Inferior parietal cortex (tissue), 1 donor: ENCODE data around the gene NUP54.

Source experiments
- DNase-seq: peaks from one replicate; pipeline ENCODE4 v3.0.0-alpha.2; 2016; ENCODE audit errors: extremely low spot score

The NUP54 gene

DNA sequence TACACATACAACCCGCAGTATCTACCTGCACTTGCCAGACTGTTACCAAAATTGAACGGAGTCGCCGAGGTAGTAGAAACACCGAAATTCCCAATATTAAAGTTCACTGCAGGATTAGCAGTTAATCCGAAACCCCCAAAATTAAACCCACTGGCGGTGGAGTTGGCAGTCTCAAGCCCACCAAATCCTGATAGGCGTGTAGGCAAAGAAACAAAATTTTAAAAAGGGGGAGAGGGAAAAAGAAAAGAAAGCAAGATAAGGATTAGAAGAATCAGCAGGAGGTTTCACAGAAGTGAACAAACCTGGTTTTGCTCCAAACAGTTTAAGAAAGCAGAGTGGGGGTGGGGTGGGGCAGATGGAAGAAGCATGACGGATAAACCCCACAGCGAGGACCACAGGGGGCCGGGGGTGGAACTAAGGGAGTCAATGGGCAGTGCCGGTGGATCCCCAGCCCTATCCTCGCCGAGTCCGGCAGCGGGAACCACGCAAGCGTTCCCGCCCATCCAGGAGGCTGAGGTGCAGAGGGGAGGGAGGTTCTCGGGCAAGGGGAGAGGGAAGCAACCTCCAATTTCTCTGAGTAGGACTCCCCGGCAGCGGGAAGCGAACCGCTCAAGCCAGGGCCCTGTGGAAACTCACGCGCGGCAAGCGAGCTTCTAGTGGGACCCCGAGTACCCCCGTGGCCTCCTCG, 599 bp downstream of the NUP54 start:
- peak; percentile 29 for DNase-seq

DNA sequence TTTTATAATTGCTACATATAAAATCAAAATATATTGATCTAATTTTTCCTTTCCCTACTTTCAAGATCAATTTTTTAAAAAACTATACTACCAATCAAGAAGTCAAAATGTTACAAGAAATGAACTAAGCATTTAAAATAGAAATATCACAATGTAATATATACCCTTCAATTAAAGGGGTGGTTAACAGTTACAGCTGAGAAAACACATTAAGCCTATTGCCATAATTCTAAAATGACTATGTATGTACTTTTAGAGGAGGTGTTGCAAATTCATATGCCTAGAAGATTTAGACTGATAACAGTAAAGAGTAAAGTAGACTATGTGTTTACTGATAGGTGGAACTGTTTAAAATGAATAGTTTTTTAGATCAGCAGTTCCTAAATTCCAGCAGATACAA, 3.7 kb downstream of the NUP54 start:
- DNase-seq, result no peak

DNA sequence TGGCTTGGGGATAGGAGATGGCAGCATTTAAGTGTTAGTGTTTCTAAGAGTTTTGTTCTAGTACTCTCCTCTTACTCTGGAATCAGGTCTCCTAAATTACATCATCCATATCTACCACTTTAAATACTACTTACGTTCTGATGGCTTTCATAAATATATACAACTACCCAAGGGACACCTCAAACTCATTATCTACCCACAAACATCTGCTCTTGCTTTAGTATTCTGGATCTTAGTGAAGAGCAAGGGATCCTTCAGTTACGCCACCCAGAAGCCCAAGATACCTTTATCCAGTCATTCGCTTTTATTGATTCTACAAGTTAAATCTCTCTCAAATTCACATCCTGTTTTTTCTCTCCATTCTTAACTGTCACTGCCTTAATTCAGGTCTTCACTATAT, 7.0 kb downstream of the NUP54 start:
- DNase-seq, result no peak

DNA sequence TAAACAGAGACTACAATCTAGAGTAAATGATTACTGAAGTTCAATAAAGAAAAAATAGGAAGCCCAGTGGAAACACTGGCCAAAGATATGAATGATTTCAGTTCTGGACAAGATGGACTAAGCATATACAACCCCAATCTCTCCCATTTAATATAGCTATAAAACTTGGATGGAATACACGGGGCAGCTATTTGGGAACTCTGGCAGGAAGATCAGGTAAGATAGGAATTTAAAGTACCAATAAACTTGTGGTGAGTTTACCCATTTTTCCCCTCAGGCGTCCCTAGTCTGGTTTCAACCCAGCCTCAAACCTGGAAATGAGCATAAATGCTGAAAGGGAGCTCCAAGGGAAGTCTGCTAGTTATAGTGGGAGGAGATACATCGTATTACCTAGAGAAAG, 20.4 kb downstream of the NUP54 start:
- no peak for DNase-seq

DNA sequence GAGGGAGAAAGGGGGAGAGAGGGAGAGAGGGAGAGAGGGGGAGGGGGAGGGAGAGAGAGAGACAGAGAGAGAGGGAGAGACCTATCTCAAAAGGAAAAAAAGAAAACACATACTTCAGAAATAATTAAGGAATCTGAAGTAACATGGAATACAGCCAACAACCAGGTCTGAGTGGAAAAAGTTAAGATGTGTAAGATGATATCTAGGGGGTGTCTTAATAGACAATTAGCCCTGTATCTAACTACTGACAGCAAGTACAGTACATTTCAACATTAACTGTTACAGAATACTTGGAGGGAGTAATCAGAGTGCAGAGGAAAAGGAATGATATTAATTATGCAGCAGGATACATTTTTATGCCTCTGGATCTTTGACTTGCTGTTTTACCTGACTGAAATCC, 22.4 kb downstream of the NUP54 start:
- DNase-seq, result no peak

DNA sequence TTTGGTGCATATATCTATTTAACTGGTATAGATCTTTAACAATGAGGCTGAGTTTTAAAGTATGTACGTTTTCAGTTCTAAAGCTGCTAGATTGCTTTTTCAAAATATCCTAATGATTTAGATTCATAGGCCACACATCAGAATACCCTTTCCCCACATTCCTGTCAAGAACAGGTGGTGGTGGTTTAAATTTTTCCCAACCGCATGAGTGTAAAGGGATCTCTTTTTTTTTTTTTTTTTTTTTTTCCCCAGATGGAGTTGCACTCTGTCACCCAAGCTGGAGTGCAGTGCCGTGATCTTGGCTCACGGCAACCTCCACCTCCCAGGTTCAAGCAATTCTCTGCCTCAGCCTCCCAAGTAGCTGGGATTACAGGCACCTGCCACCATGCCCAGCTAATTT, 28.0 kb downstream of the NUP54 start:
- no peak for DNase-seq

DNA sequence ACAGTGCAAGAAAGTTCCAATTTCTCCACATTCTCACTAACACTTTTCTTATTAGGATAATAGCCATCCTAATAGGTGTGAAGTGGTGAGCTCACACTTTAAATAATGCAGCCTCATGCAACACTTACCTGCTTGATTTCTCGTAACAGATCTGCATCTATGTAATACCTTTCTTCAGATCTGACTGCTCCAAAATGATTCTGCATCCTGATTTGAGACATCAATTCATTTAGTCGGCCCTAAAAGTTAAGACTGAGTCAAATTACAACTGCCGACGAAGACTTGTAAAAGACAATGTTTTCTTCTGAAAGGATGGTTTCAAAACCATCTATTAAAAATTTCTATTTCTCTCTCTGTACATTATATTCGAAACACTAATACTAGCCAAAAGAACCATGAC, 30.7 kb downstream of the NUP54 start:
- no peak for DNase-seq

DNA sequence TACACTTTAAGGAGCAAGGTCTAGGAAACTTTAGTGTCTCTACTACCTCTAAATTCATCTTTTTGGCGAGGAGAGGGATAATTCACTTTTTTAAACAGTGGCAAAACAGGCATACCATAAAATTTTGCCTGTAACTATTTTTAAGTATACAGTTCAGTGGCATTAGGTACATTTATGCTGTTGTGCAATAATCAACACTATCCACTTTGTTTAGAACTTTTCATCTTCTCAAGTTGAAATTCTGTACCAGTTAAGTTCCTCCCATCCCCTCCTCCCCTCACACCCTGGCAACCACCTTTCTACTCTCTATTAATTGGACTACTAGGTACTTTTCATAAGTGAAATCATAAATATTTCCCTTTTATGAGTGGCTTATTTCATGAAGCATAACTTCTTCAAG, 31.4 kb downstream of the NUP54 start:
- DNase-seq, result no peak

DNA sequence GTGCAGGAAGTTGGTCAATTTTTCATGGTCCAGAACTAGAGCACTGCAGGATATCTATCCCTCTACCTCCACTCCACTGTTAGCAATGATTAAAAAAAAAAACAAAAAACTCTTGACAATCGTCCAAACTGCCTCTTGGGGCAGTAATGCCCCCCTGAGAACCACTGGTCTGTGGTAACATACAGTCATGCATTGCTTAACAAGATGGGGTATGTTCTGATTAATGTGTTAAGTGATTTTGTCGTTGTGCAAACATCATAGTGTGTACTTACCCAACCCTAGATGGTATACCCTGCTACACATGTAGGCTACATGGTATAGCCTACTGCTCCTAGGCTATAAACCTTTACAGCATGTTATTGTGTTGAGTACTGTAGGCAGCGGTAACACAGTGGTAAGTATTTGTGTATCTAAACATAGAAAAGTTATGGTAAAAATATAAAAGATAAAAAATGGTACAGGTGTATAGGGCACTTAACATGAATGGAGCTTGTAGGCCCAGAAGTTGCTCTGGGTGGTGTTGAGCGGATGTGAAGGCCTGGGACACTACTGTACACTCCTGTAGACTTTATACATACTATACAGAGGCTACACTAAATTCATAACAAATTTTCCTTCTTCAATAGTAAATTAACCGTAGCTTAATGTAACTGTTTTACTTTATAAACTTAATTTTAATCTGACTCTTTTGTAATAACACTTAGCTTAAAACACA, 39.6 kb downstream of the NUP54 start:
- no peak for DNase-seq

DNA sequence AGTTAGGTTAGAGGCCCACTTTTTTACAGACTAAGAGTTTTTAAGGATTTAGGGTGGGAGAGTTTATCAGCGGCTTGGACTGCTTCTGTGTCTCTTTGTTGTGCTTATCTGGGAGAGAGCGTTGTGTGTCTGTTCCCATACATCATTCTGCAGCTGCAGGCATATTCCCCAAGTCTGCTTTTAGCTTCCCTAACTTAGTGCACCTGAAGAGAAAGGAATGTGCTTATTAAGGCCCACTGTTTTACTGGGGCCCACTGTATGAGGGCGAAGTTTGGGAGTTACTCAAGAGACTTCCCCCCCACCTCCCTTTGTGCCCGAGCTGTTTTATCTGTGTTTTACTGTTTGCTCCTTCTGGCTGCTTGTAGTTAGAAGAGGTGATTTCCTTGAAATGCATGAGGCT, 41.8 kb downstream of the NUP54 start:
- DNase-seq, result no peak

DNA sequence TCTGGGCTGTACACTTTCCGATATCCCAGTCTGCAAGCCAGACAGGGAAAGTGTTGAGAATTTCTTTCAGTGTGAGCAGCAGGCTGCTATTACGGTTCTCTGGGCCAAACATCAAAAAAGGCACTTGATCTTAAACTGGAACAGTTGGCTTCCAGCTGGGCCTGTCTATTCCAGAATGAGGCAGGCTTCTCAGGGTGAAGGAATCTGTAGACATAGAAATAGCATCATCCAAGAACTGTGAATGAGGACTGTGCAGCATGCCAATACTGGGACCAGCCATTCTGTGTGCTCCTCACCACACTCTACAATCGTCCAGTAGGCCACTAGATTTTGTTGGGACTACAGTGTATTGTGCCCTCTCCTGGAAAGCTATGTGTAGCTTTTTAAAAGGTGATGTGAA, 42.5 kb downstream of the NUP54 start:
- peak; percentile 35 for DNase-seq

DNA sequence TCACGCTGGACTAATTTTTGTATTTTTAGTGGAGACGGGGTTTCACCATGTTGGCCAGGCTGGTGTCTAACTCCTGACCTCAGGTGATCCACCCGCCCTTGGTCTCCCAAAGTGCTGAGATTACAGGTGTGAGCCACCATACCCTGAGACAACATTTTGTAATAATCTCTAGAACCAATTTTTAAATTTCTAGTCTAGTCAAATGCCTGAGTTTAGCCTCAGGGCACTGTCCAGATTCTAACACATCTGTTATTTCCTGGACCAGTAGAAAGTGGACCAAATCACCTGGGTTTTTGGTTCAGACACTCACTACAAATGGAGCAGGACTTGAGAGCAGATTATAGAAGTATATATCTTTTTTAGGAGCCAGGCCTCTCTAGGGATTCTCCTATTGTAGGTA, 52.1 kb downstream of the NUP54 start:
- no peak for DNase-seq

DNA sequence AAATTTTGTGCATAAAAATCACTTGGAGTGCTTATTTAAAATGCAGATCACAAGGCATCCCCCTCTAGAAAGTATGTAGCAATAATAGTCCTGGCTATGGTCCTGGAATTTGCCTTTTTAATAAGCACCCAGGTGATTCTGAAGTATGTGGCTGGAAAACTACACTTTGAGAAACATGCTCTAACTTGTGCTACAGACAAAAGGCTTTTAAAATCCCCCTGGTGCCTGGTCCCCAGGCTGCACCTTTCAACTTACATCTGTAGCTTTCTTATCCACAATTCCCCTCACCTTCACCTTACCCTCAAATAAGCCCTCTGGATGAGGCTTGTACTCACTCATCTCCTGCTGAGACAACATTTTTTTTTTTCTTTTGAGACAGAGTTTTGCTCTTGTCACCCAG, 52.6 kb downstream of the NUP54 start:
- DNase-seq, result no peak

DNA sequence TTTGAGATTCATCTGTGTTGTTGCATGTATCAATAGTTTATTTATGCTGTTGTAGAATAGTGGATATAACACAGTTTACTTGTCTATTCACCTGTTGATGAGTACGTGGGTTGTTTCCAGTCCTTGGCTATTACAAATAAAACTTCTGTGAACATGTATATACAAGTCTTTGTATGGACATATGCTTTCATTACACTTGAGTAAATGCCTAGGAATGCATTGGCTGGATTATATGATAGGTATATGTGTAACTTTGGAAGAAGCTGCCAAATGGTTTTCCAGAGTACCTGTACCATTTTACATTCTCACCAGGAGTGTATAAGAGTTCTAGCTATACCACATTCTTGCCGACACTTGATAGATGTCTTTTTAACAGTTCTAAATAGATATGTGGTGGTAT, 57.1 kb downstream of the NUP54 start:
- no peak for DNase-seq

DNA sequence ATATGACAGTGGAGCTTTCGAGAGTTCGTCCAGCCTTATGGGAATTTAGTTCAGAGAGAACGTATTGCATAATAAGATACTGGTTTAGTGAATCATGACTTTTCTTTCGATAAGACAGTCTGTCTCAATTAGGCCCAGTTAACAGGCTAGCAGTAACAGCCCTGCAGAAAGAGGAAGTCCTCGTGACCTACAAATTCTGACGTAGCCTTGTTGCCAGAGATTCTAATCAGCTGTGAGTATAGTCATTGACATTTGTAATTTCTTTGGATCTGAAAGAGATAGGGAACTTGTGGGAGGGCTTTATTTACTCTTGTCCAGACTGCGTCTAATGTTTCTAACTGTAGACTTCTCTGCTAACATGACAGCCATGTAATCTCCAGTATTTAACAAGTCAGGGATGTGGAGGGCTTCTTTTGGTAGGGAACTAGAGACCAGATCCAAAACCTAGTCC, 57.9 kb downstream of the NUP54 start:
- peak; percentile 42 for DNase-seq

DNA sequence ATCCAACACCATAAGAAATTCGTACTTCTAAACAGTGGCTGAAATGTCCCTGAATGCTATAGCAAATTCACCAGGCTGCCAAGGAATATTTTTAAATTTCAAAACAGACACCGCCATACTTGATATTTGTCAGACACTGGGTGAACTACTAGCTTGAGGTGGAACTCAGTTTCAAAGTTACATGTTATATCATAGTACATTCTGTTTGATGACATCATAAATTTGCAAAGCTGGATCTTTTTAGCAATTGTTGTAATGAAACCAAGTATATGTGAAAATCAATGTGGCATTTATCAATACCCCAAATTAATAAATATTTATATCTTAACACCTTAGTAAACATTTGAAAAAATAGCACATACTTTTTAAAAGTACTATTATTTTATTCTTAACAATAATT, 59.5 kb downstream of the NUP54 start:
- DNase-seq, result no peak

DNA sequence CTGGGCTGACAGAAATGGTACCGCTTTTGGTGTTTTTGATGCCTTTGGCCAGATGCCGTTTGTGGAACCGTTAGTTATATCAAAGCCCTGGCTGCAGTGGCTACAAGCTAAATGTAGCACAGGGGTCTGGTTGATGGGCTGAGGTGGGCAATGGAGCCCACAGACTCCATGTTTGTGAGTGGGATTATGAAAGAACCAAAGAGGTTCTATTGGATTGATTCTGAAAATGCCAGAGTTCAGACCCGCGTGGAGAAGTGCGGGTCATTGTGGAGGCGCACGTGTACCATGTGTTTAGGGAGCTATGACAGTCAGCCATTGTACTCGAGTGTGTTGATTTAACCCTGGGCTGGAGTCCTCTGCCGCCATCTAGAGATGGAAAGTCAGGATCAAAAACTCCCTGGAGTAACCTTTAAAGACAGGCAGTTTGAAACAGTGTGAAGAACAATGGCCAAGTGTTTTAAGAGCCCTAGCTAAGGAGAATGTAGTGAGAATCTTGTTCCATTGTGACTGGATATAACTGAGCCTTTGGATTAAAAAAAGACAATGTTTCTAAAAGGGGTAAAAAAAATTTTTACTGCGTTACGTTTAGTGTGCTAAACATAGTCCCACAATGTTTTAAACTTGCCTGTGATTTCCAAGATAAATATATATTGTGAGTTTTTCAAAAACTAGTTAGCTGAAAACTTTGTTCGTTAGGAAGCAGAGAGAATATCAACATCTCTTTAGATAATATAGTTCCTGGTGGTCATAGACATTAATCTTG, 61.0 kb downstream of the NUP54 start:
- peak; percentile 89 for DNase-seq

DNA sequence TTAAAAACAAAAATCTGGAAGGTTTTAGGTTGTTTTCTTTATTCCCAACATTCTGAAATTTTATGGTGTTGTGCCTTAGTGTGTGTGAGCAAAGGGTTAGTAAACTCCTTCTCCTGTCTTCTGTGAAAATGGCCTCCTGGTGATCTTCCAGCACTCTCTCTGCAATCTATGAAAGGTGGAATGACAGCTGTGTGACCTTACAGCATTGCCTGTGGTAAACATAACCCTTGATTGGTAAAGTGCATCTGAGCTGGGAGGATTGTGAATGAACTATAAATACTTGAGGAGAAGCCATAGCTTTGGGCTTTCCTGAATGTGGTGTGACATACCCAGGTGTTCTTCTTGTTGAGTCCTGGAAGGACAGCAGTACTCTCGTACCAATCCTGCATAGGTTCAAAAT, 63.7 kb downstream of the NUP54 start:
- DNase-seq, result no peak

DNA sequence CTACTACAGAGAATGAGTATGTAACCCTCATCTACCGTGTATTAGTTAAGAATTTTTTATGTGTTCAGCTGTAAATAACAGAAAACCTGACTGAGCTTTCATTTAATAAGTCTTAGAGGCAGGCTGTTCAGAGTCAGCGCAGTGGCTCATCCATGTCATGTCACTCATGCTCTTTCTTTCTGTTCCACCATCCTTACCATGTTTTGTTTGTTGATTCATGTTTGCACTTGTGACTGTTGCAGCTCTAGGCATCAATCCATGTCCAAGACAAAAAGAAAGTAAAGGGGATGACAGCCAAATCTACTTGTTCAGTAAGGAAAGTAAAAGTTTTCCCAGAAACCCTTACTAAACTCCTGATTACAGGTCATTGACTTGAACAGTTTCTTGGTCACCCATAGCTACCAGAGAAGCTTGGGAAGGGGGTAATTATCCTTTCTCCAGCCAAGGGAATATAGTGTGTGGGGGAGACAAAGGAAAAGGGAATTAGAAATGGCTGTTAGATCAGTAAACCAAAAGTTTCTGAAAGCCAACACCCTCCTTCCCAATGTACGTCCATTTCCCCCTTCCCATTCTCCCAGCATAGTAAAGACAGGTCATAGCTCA, 64.7 kb downstream of the NUP54 start:
- DNase-seq, result no peak

DNA sequence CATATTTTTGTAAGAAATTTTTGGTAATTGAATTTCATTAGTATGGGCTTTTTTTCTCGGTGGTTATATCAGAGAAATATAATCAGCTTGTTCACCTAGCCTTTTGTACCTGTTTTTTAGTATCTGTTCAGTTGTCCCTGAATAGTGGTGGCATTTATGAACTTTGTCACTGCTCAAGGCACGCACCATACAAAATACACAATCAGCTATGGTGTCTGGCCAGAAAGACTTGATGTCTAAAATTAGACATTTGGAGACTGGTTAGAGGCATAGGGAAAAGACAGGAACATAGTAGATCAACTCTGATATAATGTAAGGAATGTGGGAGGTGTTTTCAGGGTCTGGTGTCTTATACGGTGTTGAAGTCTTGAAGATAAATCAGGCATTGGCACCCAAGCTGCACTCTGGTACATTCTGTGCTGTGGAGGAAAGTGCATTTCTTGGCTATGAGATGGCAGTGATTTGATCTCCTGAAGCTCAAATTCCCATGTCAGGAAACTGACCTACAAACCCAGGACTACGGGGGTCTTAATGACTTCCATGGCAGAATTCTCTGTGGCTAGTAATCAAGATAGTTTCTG, 70.1 kb downstream of the NUP54 start:
- DNase-seq, result no peak

DNA sequence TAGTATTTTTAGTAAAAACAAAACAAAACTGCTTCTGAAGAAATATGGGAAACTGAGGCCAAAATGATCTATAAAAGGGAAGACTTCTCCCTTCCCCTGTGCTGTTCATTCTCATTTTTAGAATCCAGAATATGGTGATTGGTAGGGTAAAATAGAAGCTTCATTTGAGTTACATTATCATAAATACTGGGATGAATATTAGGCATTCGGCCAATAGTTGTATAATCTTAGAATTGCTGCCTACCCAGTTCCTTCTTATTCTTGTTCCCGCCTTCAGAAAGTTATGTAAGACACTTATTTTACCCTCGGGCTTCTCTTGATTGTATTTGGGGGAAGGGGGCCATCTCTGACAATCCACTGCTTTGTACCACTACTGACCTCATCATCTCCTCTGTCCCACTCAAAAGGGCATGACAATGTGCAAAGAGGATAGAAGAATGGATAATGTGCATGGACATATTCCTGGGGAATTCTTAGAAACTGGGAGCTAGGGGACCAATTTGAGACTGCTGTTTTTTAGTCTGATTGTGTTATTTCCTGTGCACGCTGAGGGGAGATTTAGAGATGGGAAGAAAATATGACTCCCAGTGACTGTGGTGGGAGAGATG, 73.1 kb downstream of the NUP54 start:
- DNase-seq, result peak; percentile 45

DNA sequence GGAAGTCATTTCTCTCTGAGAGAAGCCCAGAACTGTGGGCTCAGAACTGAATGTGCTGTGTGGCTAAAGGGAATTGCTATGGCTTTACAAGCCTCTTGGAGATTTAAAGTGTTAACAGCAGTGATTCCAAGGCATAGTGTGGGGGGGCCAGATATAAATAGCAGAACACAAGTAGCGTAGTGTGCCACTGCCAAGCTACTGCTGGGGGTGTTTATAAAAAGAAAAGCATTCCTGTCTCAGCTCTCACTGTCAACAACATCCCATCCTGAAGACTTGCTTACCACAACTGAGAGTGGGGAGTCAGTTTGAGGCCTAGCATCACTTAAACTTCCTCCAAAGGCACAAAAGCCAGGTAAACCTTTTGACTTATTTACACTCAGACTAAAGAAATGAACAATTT, 73.7 kb downstream of the NUP54 start, which contains the start of gene ART3:
ART3 (plus strand) TSS at position 242 of the 400 bp plus-strand sequence. CDS start 1,181 bp downstream, outside the sequence.
- peak; percentile 45 for DNase-seq
